NT2/D1 (cell line): ENCODE results near the gene FREM2.

Source experiments
- DNase-seq: peaks from one replicate; pipeline ENCODE4 v3.0.0-alpha.2; 2011; ENCODE audit warnings: low read depth, low spot score
- H3K27me3 ChIP-seq: 2 replicates; pipeline ENCODE4 v1.6.0; 2011; ENCODE audit warnings: mild to moderate bottlenecking; ENCODE audit not compliant: insufficient read length, insufficient read depth
- H3K36me3 ChIP-seq: 2 replicates; pipeline ENCODE4 v1.6.1; 2011; ENCODE audit warnings: mild to moderate bottlenecking, low read length, mixed read lengths; ENCODE audit not compliant: insufficient read depth, insufficient read length
- H3K4me1 ChIP-seq: 2 replicates; pipeline ENCODE4 v1.5.1; 2011; ENCODE audit not compliant: insufficient read depth, insufficient read length
- H3K4me3 ChIP-seq: 2 replicates; pipeline ENCODE4 v1.5.1; 2011; ENCODE audit warnings: low read depth; ENCODE audit not compliant: insufficient read length
- H3K9ac ChIP-seq: 2 replicates; pipeline ENCODE4 v1.6.0; 2011; ENCODE audit warnings: low read depth; ENCODE audit not compliant: insufficient read length
- H3K9me3 ChIP-seq: 2 replicates; pipeline ENCODE4 v1.5.1; 2011; ENCODE audit warnings: mild to moderate bottlenecking, low read length; ENCODE audit not compliant: insufficient read depth
- SUZ12 ChIP-seq: IDR thresholded peaks from 2 replicates; pipeline ENCODE4 v1.6.1; 2011; ENCODE audit not compliant: insufficient read length, insufficient read depth; ENCODE audit errors: extremely low read depth
- YY1 ChIP-seq: IDR thresholded peaks from 2 replicates; pipeline ENCODE4 v1.6.1; 2011; ENCODE audit not compliant: insufficient read length, insufficient read depth
- ZNF274 ChIP-seq: IDR thresholded peaks from 2 replicates; pipeline ENCODE4 v1.6.1; 2011; ENCODE audit warnings: mild to moderate bottlenecking, low read depth, low read length

Gene FREM2

DNA sequence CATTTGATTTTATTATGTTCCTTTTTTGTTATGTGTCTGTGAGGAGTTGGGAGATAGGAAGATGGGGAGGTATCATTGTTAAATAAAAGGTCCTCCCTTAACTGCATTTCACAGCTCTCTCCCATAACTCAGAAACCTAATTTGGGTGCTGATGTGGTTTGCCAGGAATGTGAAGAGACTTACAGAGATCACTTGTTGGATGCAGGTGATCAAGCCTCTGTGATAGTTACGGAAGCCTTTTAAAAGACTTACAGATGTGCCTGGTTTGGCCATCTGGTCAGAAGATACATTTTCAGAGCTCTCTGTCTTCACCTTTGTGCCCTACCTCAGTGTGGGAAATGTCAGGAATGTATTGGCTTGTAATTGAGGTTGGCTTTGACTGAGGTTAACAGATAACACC, 157.7 kb downstream of the FREM2 start:
- Histone ChIP-seq H3K4me1 (no peaks in the 10 kb centered on the region), H3K4me3 (no peak overlapping the region), H3K27me3 (no peaks in the 10 kb centered on the region), H3K36me3 (no peaks in the 10 kb centered on the region), H3K9me3 (no peaks in the 10 kb centered on the region), H3K9ac (no peak overlapping the region)
- no peak for TF ChIP-seq YY1
- TF ChIP-seq ZNF274: no peak
- TF ChIP-seq SUZ12: no peak
- DNase-seq: no peak

DNA sequence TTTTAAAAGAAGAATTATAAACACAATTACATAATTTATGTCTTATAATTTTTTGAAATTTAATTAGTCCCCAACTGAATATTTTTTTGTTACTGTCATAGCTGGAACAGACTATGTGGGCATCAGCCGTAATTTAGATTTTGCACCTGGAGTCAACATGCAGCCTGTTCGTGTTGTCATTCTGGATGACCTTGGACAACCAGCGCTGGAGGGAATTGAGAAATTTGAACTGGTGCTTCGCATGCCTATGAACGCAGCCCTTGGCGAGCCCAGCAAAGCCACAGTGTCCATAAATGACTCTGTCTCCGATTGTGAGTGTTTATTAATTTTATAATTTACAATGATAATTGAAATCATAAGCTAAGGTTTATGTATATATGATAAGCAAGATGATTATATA, 161.5 kb downstream of the FREM2 start:
- Histone ChIP-seq H3K4me1 (no peaks in the 10 kb centered on the region), H3K27me3 (no peaks in the 10 kb centered on the region), H3K4me3 (no peak overlapping the region), H3K9me3 (no peaks in the 10 kb centered on the region), H3K9ac (no peak overlapping the region), H3K36me3 (no peaks in the 10 kb centered on the region)
- no peak for TF ChIP-seq SUZ12
- TF ChIP-seq ZNF274: no peak
- no peak for DNase-seq

DNA sequence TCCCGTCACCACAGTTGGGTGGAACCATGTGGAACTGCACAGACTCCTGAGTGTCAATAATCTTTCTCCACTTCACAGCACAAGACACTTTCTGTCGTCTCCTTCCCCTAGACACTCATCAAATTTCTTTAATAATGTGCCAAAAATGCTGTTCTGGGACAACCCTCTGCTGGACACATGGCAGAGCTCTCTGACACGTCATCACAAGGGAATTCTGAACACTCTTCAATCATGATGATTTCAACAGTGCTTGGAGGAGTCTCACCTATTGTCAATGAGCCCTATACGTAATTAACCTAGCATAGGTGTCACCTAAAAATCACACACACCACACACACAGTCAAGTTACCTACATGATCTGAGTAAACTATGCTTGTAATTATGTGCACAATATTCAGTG, 162.4 kb downstream of the FREM2 start:
- Histone ChIP-seq H3K27me3 (no peaks in the 10 kb centered on the region), H3K4me1 (no peaks in the 10 kb centered on the region), H3K4me3 (no peak overlapping the region), H3K36me3 (no peaks in the 10 kb centered on the region), H3K9me3 (no peaks in the 10 kb centered on the region), H3K9ac (no peak overlapping the region)
- DNase-seq: no peak
- TF ChIP-seq ZNF274 (no peak), YY1 (no peak), SUZ12 (no peak)

DNA sequence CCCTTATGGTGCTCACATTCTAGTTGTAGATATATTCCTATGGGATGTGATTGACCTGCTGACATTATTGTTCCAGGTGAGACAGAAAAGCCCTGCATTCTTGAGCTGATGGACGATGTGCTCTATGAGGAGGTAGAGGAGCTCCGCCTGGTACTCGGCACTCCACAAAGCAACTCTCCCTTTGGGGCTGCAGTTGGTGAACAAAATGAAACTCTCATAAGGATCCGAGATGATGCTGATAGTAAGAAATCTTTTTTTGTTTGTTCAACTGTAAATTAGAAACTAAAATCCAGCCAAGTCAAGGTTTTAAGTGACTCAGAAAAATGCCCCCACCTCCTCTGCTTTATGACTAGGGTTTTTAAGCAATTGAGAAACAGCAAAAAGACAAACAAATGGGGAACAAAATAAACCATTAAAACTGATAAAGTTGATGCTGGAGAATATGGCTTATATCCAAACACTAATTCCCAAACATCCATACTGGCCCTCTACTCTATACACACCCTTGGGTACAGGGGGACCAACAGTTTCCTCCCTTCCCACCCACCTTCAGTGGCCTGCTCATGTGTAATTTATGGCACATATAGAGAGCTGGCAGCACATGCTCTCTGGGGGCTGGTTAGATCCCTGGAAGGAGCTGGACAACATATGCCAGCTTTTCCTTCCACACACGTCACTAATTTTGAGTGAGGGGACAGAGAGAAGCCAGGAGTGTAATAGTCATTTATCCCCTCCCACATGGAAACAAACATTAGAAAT, 164.2 kb downstream of the FREM2 start:
- no peaks in the 10 kb centered on the region for H3K27me3 ChIP-seq
- H3K9ac ChIP-seq: no peak overlapping the region
- DNase-seq: no peak
- no peaks in the 10 kb centered on the region for H3K9me3 ChIP-seq
- no peaks in the 10 kb centered on the region for H3K4me1 ChIP-seq
- H3K4me3 ChIP-seq: no peak overlapping the region
- no peaks in the 10 kb centered on the region for H3K36me3 ChIP-seq
- TF ChIP-seq YY1 (no peak), ZNF274 (no peak), SUZ12 (no peak)

DNA sequence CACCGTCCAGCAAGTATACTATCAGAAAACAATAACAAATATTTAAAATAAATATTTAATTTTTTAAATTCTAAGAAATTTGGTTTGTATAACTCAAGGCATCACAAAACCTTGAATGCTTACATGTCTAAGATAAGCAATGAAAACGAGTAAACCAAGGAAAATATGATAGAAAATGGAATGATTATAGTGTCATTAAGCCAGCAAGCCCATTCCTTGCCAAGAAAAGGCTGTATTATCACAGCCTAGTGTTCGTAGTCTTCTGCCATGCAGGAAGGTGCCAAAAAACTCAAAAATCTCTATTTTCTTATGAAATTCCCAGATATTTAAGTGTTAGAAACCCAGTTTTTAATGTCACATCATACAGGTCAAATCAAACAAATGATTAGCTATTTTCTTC, 167.3 kb downstream of the FREM2 start:
- Histone ChIP-seq H3K9me3 (no peaks in the 10 kb centered on the region), H3K27me3 (no peaks in the 10 kb centered on the region), H3K4me3 (no peak overlapping the region), H3K36me3 (no peaks in the 10 kb centered on the region), H3K4me1 (no peaks in the 10 kb centered on the region), H3K9ac (no peak overlapping the region)
- no peak for DNase-seq
- TF ChIP-seq YY1: no peak
- TF ChIP-seq SUZ12: no peak
- TF ChIP-seq ZNF274: no peak

DNA sequence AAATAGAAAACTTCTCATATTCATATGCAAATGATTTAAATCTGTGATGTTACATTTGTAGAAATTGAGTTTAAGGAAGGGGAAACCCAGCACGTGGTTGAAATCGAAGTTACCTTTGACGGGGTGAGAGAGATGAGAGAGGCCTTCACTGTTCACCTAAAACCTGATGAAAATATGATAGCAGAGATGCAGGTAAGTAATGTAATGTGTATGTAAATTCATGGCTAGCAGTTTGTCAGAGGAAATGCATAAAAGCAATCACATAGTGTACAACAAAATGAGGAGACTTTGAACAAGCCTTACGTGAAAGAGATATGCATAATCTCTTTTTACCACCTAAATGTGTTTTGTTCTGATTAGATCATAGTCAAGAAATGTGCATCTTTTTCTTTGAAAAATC, 169.2 kb downstream of the FREM2 start:
- Histone ChIP-seq H3K9me3 (no peaks in the 10 kb centered on the region), H3K27me3 (no peaks in the 10 kb centered on the region), H3K36me3 (no peaks in the 10 kb centered on the region), H3K4me1 (no peaks in the 10 kb centered on the region), H3K4me3 (no peak overlapping the region), H3K9ac (no peak overlapping the region)
- TF ChIP-seq YY1 (no peak), SUZ12 (no peak), ZNF274 (no peak)
- DNase-seq: no peak

DNA sequence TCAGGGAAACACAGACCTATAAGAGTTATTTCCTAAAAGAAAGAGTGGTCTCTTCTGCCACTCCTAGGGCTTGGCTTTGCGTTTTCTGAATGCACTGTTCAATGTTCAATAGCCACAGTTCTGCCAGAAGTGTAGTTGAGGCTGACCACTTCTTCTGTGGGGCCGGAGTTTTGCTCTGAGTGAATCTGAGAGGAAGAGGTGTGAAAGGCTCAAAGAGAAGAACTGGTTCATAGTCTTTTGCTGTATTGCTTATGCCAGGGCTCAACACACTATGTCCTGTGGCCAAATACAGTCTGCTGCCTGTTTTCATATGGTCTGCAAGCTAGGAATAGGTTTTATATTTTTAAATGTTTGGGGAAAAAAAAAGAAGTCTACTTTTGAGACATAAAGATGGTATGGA, 175.6 kb downstream of the FREM2 start:
- Histone ChIP-seq H3K9me3 (no peaks in the 10 kb centered on the region), H3K4me3 (no peak overlapping the region), H3K4me1 (no peaks in the 10 kb centered on the region), H3K36me3 (no peaks in the 10 kb centered on the region), H3K27me3 (no peaks in the 10 kb centered on the region), H3K9ac (no peak overlapping the region)
- DNase-seq: no peak
- TF ChIP-seq SUZ12 (no peak), ZNF274 (no peak), YY1 (no peak)

DNA sequence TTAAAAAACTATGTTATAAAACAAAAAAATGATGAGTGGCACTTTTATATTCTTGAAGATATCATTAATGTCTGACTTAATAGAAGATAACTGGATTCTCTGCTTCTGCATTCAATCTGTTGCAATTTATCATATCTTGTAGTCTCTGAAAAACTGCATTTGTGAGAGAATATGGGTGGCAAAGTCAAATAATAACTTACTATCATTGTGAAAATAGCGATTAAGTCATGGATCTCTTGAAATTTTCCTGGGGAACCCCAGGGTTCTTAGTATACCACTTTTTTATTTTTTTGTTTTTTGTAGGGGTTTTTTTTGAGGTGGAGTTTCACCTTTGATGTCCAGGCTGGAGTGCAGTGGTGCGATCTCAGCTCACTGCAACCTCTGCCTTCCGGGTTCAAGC, 176.7 kb downstream of the FREM2 start:
- H3K4me3 ChIP-seq: no peak overlapping the region
- H3K4me1 ChIP-seq: no peaks in the 10 kb centered on the region
- H3K36me3 ChIP-seq: no peaks in the 10 kb centered on the region
- no peaks in the 10 kb centered on the region for H3K9me3 ChIP-seq
- H3K9ac ChIP-seq: no peak overlapping the region
- no peaks in the 10 kb centered on the region for H3K27me3 ChIP-seq
- DNase-seq: no peak
- TF ChIP-seq SUZ12 (no peak), ZNF274 (no peak), YY1 (no peak)
